Stimulated activated CD4-positive, alpha-beta T cell treated with anti-CD3 and anti-CD28 coated beads, Interleukin-1b, Interleukin-23, amount 100 ng/mL, for 1 hour (primary cell): Measurements from ENCODE around the gene JSRP1.

Experiments
- DNase-seq, 2 donors: peaks; one replicate each; pipeline ENCODE4 v3.0.0-alpha.2; 2020; ENCODE audit warnings: low read depth in 2 of 2

Gene JSRP1

DNA sequence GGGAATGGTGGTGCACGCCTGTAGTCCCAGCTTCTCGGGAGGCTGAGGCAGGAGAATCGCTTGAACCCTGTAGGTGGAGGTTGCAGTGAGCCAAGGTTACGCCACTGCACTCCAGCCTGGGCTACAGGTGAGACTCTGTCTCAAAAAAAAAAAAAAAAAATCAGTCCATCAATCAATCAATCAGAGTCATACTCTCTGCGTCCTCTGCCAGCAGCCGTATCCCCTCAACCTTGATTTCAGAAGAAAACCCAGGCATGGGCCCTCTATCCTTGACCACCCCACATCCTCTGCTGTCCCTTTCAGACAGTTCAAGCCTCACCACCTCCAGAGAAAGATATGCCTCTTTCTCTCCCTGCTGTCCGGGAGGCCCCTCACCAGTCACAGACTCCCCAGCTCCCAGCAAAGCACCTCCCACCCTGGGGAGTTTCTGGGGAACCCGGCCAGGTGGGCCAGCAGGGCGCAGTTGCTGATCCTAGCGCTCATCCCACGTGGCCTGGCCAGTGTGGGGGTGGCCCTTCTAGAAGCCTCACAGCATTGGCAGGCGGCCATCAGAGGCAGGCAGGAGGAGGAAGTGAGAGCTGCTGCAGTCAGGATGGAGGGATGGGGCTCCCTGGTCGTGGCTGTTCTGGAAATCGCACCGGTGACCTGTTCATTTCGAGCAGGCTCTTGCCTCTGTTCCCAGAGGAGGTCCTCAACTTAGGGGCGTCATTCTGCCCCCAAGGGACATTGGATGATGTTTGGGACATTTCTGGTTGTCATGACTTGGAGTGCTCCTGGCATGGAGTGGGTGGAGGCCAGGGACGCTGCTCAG, 10.2 kb upstream of the JSRP1 start:
- DNase-seq, result no peak

- no peak for DNase-seq
Observed at GRCh38 chr19:2261438-2262172, 5.4 kb upstream of the JSRP1 start.

GRCh38 chr19:2260341-2260805, 4.2 kb upstream of the JSRP1 start:
- no peak for DNase-seq

GRCh38 chr19:2259336-2259735, 3.1 kb upstream of the JSRP1 start:
- DNase-seq, result no peak

- DNase-seq, result no peak
Observed at GRCh38 chr19:2255112-2255845, 938 bp downstream of the JSRP1 start.

DNA sequence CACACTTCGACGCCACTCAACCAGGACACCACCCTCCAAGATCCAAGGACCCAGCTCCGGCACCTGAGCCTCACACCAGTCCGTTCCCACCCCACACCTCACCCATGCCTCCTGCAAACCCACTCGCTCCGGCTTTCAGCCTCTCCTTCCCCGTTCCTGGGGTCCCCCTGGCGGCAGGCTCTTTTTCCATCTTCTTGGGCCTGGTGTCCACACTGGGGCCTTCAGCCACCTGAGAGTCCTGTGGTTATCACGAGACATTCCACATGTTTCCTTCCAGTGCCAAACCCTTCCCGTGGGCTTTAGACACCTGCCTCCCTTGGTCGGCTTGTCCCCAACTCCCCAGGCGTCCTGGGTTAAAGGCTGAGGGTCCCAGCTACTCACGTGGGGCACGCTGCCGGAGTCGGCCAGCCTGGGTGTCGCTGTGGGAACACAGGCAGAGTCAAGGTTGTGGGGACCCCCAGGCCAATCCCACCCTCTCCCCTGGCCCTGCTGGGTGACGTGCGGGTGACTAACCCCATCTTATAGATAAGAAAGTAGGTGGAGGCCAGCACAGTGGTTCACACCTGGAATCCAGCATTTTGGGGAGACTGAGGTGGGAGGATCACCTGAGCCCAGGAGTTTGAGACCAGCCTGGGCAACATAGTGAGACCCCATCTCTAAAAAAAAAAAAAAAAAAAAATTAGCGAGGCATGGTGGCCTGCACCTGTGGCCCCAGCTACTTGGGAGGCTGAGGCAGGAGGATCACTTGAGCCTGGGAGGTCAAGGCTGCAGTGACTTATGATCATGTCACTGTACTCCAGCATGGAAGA, 1.9 kb downstream of the JSRP1 start:
- no peak for DNase-seq

- no peak for DNase-seq
Observed at GRCh38 chr19:2253106-2254063, 2.8 kb downstream of the JSRP1 start.

GRCh38 chr19:2252797-2253105, 3.5 kb downstream of the JSRP1 start:
- DNase-seq, result no peak

- DNase-seq, result no peak
Observed at GRCh38 chr19:2252055-2252796, 4.0 kb downstream of the JSRP1 start.

DNA sequence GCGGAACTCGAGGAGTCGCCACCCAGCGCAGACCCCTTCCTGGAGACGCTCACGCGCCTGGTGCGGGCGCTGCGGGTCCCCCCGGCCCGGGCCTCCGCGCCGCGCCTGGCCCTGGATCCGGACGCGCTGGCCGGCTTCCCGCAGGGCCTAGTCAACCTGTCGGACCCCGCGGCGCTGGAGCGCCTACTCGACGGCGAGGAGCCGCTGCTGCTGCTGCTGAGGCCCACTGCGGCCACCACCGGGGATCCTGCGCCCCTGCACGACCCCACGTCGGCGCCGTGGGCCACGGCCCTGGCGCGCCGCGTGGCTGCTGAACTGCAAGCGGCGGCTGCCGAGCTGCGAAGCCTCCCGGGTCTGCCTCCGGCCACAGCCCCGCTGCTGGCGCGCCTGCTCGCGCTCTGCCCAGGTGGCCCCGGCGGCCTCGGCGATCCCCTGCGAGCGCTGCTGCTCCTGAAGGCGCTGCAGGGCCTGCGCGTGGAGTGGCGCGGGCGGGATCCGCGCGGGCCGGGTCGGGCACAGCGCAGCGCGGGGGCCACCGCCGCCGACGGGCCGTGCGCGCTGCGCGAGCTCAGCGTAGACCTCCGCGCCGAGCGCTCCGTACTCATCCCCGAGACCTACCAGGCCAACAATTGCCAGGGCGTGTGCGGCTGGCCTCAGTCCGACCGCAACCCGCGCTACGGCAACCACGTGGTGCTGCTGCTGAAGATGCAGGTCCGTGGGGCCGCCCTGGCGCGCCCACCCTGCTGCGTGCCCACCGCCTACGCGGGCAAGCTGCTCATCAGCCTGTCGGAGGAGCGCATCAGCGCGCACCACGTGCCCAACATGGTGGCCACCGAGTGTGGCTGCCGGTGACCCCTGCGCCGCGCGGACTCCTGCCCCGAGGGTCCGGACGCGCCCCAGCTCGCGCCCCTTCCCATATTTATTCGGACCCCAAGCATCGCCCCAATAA, 4.8 kb downstream of the JSRP1 start:
- DNase-seq, result no peak

DNA sequence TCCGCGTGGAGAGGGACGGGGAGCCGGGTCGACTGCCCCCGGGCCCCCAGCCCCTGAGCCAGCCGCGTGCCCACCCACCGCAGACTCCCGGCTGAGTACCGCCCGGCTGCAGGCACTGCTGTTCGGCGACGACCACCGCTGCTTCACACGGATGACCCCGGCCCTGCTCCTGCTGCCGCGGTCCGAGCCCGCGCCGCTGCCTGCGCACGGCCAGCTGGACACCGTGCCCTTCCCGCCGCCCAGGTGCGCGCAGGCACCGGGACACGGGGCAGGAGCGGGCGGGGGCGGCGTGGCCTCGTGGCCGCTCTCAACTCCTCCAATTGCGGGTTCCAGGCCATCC, 5.5 kb downstream of the JSRP1 start:
- DNase-seq, result no peak

- no peak for DNase-seq
Observed at GRCh38 chr19:2249880-2250765, 6.1 kb downstream of the JSRP1 start.

GRCh38 chr19:2249010-2249866, 7.0 kb downstream of the JSRP1 start, which contains the start of gene AMH:
AMH (plus strand) TSS chr19:2249323; CDS start chr19:2249333, 10 bp downstream.
- no peak for DNase-seq

DNA sequence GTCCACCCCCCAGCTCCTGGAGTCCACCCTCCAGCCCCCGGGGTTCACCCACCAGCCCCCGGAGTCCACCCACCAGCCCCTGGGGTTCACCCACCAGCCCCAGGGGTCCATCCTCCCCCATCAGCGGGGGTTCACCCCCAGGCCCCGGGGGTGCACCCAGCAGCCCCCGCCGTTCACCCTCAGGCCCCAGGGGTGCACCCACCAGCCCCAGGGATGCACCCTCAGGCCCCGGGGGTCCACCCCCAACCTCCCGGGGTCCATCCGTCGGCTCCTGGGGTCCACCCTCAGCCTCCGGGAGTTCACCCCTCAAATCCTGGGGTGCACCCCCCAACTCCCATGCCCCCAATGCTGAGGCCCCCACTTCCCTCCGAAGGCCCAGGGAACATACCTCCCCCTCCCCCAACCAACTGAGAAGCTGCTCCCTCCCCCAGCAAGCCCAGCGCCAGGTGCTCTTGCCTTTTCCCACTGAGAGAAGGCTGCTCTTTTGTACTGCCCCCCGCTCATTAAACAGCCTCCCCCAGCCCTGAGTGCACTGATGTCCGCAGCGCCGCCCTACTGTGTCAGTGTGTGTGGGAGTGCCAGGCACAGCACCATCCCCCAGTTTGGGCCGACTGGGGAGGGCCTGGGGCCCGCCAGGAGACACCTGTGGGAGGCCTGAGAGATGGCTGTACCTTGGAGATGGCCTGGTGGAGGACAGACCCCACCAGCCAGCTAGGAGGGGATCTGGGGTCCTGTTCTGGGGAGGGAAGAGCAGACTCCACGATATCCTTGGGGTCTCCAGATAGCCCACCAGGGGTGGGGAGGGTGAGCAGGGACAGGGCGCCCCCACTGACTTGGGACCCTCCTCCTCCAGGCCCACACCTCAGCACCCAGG, 7.8 kb downstream of the JSRP1 start:
- no peak for DNase-seq

- no peak for DNase-seq
Observed at GRCh38 chr19:2247433-2248101, 8.7 kb downstream of the JSRP1 start.
